ENCODE data around the gene SLC25A13.

The SLC25A13 gene

GRCh38 chr7:96179341-96179740 lies 142.6 kb downstream of the SLC25A13 start:
- no peak for TF ChIP-seq CTCF (IDR thresholded peaks at IDR 0.05)

- no peak for TF ChIP-seq CTCF (IDR thresholded peaks at IDR 0.05)
These were observed 143.3 kb downstream of the SLC25A13 start for GRCh38 chr7:96178581-96178980.

- no peak for TF ChIP-seq CTCF (IDR thresholded peaks at IDR 0.05)
These were observed 144.5 kb downstream of the SLC25A13 start for GRCh38 chr7:96177353-96177752.

GRCh38 chr7:96174812-96175211 lies 147.1 kb downstream of the SLC25A13 start:
- no peak for TF ChIP-seq CTCF (IDR thresholded peaks at IDR 0.05)

GRCh38 chr7:96173781-96174180 lies 148.1 kb downstream of the SLC25A13 start:
- no peak for TF ChIP-seq CTCF (IDR thresholded peaks at IDR 0.05)

GRCh38 chr7:96169439-96169838 lies 152.5 kb downstream of the SLC25A13 start:
- TF ChIP-seq CTCF (IDR thresholded peaks at IDR 0.05): no peak

GRCh38 chr7:96167424-96167823 lies 154.5 kb downstream of the SLC25A13 start:
- TF ChIP-seq CTCF (IDR thresholded peaks at IDR 0.05): no peak

GRCh38 chr7:96161897-96162296 lies 160.0 kb downstream of the SLC25A13 start:
- TF ChIP-seq CTCF (IDR thresholded peaks at IDR 0.05): no peak

Measured in LNCAP (cell line).